GM10266 (cell line): Measurements from ENCODE around the gene RNF208.

ENCODE experiments used
- DNase-seq: peaks from one replicate; pipeline ENCODE4 v3.0.0; 2012; ENCODE audit errors: extremely low spot score
- CTCF ChIP-seq: IDR thresholded peaks from 2 replicates; pipeline ENCODE4 v1.5.1; 2012; ENCODE audit warnings: mild to moderate bottlenecking, low read depth; ENCODE audit not compliant: control insufficient read depth, insufficient read depth; ENCODE audit errors: missing control alignments

The RNF208 gene

DNA sequence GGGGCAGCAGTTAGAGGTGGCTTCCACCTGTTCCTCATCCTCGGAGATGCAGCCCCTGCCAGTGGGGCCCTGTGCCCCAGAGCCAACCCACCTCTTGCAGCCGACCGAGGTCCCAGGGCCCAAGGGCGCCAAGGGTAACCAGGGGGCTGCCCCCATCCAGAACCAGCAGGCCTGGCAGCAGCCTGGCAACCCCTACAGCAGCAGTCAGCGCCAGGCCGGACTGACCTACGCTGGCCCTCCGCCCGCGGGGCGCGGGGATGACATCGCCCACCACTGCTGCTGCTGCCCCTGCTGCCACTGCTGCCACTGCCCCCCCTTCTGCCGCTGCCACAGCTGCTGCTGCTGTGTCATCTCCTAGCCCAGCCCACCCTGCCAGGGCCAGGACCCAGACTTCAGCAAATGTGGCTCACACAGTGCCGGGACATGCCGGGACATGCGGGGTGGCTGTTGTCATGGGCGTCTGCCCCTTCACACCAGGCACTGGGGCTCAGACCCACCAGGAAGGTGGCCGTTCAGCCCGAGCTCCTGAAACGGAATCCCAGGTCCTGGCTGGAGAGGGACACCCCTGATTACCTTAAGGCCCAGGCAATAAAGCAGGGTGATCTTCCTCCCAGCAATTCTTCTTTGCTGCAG, 3.8 kb upstream of the RNF208 start:
- no peak for TF ChIP-seq CTCF
- no peak for DNase-seq

DNA sequence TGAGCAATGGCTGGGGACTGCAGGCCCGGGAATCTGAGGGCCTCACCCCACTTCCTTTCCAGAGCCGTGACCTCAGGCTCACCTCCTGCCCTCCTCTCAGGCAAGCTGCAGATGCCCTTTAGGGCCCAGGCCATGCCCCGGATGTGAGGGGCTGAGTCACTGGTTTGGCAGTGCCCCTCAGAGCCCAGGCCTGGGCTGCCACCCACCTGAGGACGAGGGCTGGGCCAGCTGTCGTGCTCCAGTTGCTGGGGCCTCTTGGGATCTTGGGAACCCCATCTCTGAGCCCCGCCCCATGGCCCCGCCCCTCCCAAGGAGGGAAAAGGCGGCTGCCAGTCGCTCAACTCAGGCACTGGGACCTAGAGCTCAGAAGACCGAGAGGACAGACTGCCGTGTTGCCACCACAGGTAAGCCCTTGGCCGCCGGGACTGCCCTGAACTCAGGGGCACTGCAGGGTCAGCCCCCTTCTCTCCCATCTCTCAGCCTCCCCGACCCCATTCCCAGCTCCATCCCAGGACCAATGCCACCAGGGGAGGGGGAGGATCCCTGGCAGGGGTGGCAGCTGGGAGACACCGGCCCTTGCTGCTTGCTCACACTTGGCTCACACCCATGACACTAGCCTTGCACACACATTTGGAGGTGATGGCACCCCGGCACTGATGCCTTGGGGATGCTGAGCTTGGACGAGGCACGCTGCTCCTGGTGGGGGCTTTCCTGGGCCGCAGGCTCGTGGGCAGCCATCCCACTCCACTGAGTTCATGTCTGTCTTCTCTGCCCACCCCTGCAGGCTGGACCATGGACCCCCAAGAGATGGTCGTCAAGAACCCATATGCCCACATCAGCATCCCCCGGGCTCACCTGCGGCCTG, 3.0 kb upstream of the RNF208 start, which contains the start of gene CYSRT1:
Gene CYSRT1 (plus strand): TSS at position 345 of the 865 bp plus-strand sequence. CDS start 448 bp downstream, at position 793.
- DNase-seq, result no peak
- no peak for TF ChIP-seq CTCF

DNA sequence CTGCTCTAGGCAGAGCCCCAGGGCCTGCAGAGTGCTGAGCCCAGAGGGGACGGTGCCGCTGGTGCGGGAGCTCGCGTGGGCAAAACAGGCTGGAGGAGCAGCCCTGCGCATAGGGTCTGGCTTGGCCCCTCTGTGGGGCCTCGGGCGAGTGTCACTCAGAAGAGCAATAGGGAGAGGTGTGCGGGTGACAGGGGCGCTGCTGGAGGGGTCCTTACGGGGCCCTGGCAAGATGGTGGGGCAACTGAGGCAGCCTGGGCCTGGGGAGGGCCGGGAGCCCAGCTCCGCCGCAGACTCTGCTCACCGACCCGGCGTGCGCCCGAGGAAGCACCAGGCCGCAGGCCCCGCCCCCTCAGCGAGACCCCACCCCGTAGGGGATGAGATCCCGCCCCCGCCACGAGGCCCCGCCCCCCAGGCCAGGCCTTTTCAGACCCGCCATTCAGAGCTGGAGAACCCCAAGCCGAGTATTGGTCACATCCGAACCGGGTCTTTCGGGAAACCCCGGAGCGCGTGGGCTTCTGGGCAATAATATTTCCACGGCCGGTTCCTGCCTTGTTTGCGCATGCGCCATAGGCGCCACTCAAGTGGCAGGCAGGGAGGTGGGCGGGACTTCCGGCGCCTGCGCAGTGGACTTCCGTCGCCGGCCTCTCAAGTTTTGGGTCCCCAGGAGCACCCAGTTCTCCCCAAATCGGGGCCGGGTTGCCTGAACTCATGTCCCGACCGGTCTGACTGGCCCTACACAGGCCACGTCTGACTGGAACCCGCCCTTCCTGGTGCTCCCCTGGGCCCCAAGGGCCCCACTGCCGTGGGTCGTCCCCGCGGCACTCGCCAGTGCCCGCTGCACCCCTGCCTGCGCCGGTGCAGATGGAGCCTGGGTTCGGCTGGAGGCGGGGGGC, 1.3 kb upstream of the RNF208 start:
- TF ChIP-seq CTCF, result no peak
- DNase-seq, result peak; percentile 100

DNA sequence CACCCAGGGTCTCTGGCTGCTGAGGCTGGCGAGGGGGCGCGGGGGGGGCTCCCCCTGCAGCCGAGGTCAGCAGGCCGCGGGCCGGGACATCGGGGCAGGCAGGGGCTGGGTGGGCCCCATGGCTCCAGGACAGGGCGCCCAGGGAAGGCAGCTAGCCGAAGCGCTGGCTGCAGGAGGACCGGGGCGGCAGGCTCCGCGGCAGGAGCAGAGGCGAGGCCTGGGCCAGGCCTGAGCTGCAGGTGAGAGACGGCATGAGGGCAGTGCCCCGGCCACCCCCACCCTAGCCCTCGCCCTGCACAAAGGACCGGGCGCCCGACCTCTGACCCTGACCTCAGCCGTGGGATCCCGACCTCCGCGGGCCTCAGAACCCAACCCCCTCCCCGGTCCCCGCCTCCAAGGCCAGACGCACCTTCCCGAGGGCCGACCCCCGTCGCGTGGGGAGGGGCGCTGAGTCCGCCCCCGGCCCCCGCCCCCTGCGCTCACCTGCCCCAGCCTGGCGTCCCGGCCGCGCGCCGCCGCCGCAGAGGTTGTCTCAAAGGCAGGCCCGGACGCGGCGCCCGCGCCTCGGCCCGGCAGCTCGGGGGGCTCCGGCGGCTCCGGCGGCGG, 431 bp downstream of the RNF208 start:
- DNase-seq, result no peak

DNA sequence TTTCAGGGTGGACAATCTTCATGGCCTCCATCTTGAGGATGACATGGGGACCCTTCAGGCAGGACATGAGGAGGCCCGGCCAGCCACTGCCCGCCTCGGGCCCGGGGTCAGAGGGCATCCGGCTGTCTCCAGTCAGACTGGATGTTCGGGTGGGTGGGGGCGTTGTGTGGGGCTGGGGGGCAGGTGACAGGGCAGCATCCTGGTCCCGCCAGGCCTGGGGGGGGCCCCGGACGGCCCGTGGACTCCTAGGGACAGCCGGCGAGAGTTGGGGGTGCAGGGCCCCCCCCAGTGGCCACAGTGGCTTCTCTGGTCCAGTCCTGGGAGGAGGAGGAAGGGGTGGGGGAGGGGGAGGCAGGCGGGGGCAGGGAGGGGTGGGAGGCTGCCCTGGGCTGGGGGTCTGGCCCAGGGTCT, 940 bp downstream of the RNF208 start:
- DNase-seq, result no peak

More for the DNA sequence above, 431 bp downstream of the RNF208 start:
- no peak for TF ChIP-seq CTCF

More for the DNA sequence above, 940 bp downstream of the RNF208 start:
- no peak for TF ChIP-seq CTCF
